Bladder microvascular endothelial cell (primary cell): Measurements from ENCODE around the gene NQO1. TPM values are rescaled to one million over a fixed set of nuclear protein-coding genes. Genes with fewer than 3 reads are reported as not detected.

ENCODE experiments used
- total RNA-seq: library from RNA; depleted of rRNA; stranded (reverse); fragments of >200 nt; gene quantifications from 2 replicates; pipeline ENCODE4 v1.2.3, GENCODE V29; 2014

The NQO1 gene
- 89.7 and 870 TPM in 2 replicates for total RNA-seq

DNA sequence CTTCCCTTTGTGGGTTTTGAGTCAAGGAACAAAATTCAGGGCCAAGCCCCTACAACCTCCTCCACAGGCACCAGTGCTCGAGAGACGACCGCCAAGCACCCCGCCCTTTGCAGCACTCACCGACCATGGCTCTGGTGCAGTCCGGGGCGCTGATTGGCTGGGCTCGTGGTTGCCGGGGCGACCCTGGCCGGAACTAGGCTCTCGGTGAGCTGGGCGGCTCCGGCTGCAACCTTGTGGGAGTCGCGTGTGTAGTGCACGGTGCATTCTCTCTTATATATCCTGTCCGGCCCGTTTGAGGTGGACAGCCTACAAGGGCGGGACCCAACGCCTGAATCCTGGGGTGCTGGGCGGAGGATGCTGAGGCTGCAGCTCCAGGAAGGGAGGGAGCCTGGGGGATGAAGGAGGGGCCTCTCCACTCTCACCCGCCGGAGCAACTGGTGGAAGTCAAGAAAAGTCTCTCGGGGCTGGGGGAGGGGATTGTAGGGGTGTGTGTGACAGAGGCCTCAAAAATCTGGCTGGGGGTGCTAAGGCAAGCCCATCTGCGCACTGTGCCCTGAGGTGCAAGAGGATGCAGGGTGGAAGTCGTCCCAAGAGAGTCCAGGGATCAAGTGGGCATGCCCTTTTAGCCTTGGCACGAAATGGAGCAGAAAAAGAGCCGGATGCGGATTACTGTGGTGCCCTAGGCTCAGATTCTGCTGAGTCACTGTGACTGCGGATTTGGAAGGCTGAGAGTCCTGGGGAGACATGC is at the start of gene NQO1:
TSS of gene NQO1 (minus strand) at position 248 of the 748 bp plus-strand sequence. CDS start at position 127, 121 bp downstream.

DNA sequence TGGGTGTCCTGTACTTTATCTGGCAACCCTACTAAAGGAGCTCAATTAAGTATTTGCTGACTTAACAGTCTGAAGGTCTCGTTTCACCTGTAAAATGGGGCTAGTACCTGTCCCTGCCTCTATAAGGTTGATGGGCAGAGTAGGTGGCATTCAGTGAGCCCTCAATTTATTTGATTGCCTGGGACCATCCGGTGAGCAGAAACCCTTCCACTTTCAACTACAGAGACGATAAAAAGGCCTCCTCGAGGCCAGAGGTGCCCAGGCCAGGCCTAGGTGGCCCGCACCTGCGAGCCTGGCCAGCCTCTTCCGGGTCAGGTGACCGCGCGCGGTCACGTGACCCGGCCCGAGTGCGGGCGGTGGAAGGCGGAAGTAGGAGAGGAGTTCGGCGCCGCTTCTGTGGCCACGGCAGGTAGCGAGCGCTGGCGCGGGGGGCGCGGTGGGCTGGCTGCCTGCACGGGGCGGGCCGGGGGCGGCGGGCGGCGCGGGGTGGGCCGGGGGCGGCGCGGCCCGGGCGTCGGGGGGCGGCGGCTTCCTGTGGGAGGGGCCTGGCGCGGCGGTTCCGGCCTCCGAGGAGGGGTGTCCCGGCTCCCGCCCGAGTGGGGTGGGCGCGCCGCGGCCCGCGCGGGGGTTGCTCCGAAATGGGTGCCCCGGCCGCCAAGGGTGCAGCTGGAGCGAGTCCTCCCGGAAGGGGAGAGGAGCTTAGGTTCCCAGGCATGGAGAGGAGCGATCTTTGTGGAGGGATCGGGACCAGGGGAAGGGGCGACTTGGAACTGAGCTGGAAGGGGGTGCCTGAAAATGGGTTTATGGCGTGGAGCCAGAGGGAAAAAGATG is 35.8 kb upstream of the NQO1 start, which contains the start of gene WWP2:
TSS of gene WWP2 (plus strand) at position 350 of the 831 bp plus-strand sequence. CDS start 24,679 bp downstream, outside the sequence.

DNA sequence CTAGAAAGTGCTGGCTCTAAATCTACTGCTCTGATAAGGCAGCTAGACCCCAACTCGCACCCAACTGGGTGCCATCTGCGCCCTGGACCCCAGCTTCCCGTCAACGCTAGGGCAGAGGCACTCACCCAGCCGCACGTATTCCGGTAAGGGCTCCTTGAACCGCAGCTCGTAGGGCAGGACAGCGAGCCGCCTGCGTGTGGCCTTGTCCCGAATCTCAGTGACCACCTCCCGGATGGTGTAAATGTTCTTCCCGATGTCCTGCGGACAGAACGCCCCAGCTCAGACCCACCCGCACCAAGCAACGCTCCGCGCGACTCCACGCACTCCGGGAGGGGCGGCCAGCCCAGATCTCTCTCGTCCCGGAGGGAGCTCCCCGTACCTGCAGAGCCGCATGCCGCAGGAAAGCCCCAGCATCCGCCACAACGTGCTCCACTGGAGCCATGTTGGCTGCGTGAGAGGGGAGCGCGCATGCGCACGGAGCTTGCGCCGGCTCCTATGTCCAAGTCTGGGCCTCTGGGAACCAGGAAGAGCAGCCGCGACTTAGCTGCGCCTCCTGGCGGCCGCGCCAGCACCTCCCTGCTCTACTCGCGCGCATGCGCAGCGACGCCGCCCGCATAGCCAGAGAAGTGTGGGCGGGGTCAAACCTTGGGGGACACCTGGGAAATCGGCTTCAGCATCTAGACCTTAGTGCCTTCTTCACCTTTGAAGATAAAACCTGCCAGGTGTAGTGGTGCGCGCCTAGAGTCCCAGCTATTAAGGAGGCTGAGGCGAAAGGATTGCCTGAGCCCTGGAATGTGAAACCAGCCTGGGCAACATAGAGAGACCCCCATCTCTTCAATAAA is 28.3 kb upstream of the NQO1 start, which contains the start of gene NOB1:
TSS of gene NOB1 (minus strand) at position 458 of the 842 bp plus-strand sequence. CDS start at position 442, 16 bp downstream.

Other genes starting within 250 kb of the NQO1 start
- gene NFAT5, start 160.6 kb downstream of the NQO1 start, total RNA-seq: 12.1 and 59.5 TPM in 2 replicates
- 22.0 and 23.3 TPM in 2 replicates for gene NOB1, start 28.4 kb upstream of the NQO1 start, total RNA-seq
- gene WWP2, start 35.8 kb upstream of the NQO1 start, total RNA-seq: 17.3 and 26.2 TPM in 2 replicates
- gene CLEC18A, start 224.8 kb upstream of the NQO1 start, total RNA-seq: 0.50 TPM in 1 of 2 replicates, not detected in the other